Measurements from ENCODE around the gene ABCA7.

DNA sequence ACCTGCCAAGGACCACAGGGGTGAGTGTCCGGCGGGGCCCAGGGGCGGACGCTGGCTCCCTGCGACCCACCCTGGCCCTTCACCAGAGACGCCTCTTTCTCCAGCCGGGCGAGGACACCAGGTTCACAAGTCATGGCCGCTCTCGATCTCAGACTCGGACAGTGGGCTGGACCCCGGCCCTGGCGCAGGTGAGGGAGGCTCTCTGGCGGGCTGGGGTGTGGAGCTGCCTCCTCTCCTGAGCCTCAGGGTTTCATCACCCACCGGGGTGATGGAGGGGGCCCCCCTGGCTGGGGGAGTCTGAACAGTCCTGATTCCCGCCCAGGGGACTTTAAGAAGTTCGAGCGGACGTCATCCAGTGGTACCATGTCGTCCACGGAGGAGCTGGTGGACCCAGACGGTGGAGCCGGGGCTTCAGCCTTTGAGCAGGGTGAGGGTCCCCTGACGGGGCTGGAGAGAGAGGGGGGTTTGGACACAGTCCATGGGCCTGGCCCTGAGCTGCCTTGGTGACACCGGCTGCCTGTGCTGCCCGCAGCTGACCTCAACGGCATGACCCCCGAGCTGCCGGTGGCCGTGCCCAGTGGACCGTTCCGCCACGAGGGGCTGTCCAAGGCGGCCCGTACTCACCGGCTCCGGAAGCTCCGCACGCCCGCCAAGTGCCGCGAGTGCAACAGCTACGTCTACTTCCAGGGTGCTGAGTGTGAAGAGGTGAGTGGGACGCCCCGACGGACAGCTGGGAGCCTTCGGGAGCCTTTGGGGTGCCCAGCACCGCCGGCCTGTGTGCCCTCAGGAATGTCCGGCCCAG is 40.7 kb downstream of the ABCA7 start:
- TF ChIP-seq, protein P1, sequence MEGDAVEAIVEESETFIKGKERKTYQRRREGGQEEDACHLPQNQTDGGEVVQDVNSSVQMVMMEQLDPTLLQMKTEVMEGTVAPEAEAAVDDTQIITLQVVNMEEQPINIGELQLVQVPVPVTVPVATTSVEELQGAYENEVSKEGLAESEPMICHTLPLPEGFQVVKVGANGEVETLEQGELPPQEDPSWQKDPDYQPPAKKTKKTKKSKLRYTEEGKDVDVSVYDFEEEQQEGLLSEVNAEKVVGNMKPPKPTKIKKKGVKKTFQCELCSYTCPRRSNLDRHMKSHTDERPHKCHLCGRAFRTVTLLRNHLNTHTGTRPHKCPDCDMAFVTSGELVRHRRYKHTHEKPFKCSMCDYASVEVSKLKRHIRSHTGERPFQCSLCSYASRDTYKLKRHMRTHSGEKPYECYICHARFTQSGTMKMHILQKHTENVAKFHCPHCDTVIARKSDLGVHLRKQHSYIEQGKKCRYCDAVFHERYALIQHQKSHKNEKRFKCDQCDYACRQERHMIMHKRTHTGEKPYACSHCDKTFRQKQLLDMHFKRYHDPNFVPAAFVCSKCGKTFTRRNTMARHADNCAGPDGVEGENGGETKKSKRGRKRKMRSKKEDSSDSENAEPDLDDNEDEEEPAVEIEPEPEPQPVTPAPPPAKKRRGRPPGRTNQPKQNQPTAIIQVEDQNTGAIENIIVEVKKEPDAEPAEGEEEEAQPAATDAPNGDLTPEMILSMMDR (IDR thresholded peaks at IDR 0.05), result no peak
- no peak for TF ChIP-seq POLR2A (IDR thresholded peaks at IDR 0.05)

All from testis (tissue), 2 donors.